ENCODE measurements around the gene FOXD3.

The FOXD3 gene

DNA sequence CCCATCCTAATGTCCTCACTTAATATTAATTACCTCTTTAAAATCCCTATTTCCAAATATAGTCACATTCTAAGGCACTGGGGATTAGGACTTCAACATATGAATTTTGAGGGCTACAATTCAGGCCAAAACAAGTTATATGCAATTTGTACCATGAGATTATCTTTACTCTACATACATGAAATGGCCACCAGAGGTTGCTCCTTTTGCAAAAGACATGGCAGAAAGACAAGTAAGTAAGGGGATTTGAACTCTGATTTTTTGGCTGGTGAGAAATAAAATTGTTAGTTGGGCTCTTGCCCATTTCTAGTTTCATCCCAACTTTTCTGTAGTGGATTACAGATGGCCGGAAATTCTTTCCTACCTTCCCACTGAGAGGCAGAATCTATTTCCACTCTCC is 40.2 kb downstream of the FOXD3 start:
- H3K4me3 Mint-ChIP-seq: no peak overlapping the region
- H3K9me3 Mint-ChIP-seq: no peaks in the 10 kb centered on the region
- H3K36me3 Mint-ChIP-seq (ENCODE audit: low read depth): peaks cover 1% of the 10 kb centered on the region
- peaks cover 23% of the 10 kb centered on the region for H3K27me3 Mint-ChIP-seq (ENCODE audit: low read depth)
- H3K27ac Mint-ChIP-seq: no peak overlapping the region
- H3K4me1 Mint-ChIP-seq (ENCODE audit: low read depth): peaks cover 2% of the 10 kb centered on the region

DNA sequence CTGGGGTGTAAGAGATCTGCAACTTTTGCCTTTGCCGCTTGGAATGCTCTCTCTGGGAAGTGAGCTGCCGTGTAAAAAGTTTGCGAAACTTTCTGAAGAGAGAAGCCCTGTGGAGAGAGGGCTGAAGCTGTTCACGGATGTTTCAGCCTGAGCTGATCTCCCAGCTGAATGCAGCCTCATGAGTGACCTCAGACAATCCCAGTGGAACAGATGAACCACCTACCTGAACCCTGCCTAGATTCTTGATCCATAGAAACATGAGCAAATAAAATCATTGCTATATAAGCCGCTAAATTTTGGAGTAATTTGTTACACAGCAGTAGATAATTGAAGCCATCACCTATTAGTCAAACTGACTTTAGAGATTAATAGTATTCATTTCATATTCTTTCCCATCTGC is 40.6 kb downstream of the FOXD3 start:
- Mint-ChIP-seq H3K27me3 (ENCODE audit: low read depth) (peaks cover 23% of the 10 kb centered on the region), H3K27ac (no peak overlapping the region), H3K9me3 (no peaks in the 10 kb centered on the region), H3K36me3 (ENCODE audit: low read depth) (peaks cover 1% of the 10 kb centered on the region), H3K4me1 (ENCODE audit: low read depth) (peaks cover 2% of the 10 kb centered on the region), H3K4me3 (no peak overlapping the region)

DNA sequence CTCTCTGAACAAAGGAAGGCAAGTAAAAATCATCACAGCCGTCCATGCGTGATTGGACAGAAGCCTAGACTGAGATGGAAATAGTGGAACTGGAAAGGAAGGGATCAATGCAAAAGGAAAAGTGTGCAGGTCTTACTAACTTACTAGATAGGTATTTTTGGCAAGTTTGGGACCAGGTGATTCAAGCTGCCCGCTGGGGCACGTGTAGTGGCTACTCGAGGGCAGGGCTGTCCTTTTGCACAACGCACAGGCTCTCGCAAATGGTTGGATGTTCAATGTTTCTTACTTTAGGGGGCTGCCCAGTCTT is 44.5 kb downstream of the FOXD3 start:
- H3K36me3 Mint-ChIP-seq (ENCODE audit: low read depth): peaks cover 12% of the 10 kb centered on the region
- peaks cover 11% of the 10 kb centered on the region for H3K4me1 Mint-ChIP-seq (ENCODE audit: low read depth)
- H3K27me3 Mint-ChIP-seq (ENCODE audit: low read depth): peaks cover 8% of the 10 kb centered on the region
- no peaks in the 10 kb centered on the region for H3K9me3 Mint-ChIP-seq
- peak overlapping the region; percentile 69 for H3K27ac Mint-ChIP-seq
- peak overlapping the region; percentile 74 for H3K4me3 Mint-ChIP-seq

DNA sequence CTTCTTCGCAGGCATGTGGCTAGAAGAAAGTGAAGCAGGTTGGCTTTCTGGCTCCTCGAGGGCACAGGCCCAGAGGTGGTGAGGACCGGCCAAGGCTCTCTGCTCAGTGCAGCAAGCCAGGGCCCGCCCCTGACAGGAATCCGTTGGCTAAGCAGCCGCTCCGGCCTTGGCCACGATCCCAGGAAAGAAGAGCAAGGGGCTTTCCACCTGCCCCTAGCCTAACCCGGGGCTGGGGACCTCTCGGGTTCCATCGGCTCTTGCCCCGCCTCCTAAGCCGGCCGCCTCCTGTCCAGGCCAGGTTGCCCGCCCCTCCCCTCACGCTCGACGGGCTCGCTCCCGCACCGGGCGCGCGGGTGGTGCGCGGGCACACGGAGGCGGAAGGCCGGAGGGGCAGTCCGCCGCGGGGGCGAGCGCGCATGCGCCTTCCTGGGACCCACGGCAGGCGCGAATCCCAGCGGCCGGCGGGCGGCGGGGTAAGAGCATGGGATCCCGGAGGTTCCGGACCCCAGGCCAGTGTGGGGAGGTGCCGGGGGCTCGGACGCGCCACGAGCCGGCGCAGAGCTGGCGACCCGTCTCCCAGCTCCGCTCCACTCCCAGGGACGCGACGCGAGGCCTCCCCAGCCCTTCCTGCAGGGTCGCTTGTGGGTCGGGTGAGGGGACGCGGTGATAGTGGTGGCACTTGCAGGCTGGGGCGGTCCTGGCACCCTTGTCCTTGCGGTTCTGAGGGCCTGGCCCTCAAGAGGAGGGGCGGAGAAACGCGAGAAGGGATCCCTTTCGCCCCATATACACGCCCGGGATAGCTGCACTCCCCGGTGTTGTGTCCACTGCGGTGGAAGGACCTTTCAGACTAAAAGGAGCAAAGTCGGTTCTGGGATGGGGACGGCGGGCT is 45.1 kb downstream of the FOXD3 start, which contains the start of gene ALG6:
Gene ALG6 (plus strand): TSS at position 413 of the 889 bp plus-strand sequence. CDS start 3,351 bp downstream, outside the sequence.
- Mint-ChIP-seq H3K4me3 (peak within 1 kb of the TSS; percentile 94), H3K4me1 (ENCODE audit: low read depth) (peaks cover 12% of the 10 kb centered on the region), H3K36me3 (ENCODE audit: low read depth) (peaks cover 15% of the 10 kb centered on the region), H3K27ac (peak within 1 kb of the TSS; percentile 81), H3K9me3 (no peaks in the 10 kb centered on the region), H3K27me3 (ENCODE audit: low read depth) (peaks cover 6% of the 10 kb centered on the region)

DNA sequence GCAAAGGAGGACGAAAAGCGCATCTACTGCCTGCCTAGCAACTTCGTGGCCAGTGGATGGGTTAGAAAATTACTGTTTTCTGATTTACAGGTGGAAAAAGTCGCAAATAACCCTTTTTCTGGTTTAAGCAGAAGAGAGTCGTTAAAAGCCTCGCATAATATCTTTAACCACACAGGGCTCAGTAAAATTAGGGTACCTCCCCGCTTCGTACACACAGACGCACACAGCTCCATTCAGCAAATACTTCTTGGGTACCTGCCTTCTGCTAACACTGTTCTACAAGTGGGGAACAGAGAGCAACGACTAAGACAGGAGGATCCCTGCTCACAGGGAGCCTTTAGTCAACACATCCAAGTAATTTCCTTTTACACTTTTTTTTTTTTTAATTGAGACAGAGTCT is 45.8 kb downstream of the FOXD3 start:
- H3K36me3 Mint-ChIP-seq (ENCODE audit: low read depth): peaks cover 15% of the 10 kb centered on the region

More for the DNA sequence above, 45.8 kb downstream of the FOXD3 start:
- peak overlapping the region; percentile 81 for H3K27ac Mint-ChIP-seq
- H3K4me1 Mint-ChIP-seq (ENCODE audit: low read depth): peaks cover 12% of the 10 kb centered on the region
- H3K27me3 Mint-ChIP-seq (ENCODE audit: low read depth): no peaks in the 10 kb centered on the region
- H3K9me3 Mint-ChIP-seq: no peaks in the 10 kb centered on the region
- peak overlapping the region; percentile 94 for H3K4me3 Mint-ChIP-seq

Measured in T-helper 1 cell treated with Interleukin-12 subunit alpha and Interleukin-12 subunit beta and Interleukin-4 antibody, amounts not matched to agents 30 μg/mL and 1 μg/mL, for 36 hours (primary cell).